HEK293 (cell line): ENCODE measurements around the gene EDC3.

Source experiments
- CTCF ChIA-PET: fragments of 350-600 bp; formaldehyde crosslinking; extraction: SDS; loops from one replicate; lab custom pipeline; 2021; ENCODE audit warnings: antibody characterized with exemption; lab: Yijun Ruan, JAX
- POLR2A ChIA-PET: fragments of 300-600 bp; formaldehyde crosslinking; extraction: SDS; loops from one replicate; lab custom pipeline; 2020; ENCODE audit warnings: antibody characterized with exemption, inconsistent platforms; lab: Yijun Ruan, JAX
- H3K27ac ChIP-seq: fragments of 200-500 bp; sonication (Bioruptor generic); 2 replicates; pipeline ENCODE4 v1.5.1; 2014; ENCODE audit warnings: low read depth, low read length, control low read depth, inconsistent platforms; ENCODE audit errors: extremely low read depth
- H3K36me3 ChIP-seq, 2 experiments: fragments of 200-500 bp in 1 of 2; sonication (Bioruptor generic) in 1 of 2; 1 replicate in 1 of 2; 2 replicates in 1 of 2; pipeline ENCODE4 v1.5.1; 2014 to 2017; ENCODE audit warnings: inconsistent platforms in 2 of 2, low read length in 2 of 2; ENCODE audit not compliant: control insufficient read depth in 2 of 2, insufficient read depth in 1 of 2
- H3K4me1 ChIP-seq: fragments of 200-500 bp; sonication (Bioruptor generic); 2 replicates; pipeline ENCODE4 v1.5.1; 2014; ENCODE audit warnings: mild to moderate bottlenecking, low read length, inconsistent platforms; ENCODE audit not compliant: control insufficient read depth, insufficient read depth
- H3K4me3 ChIP-seq: 2 replicates; pipeline ENCODE4 v1.5.1; 2011; ENCODE audit warnings: low read depth, mild to moderate bottlenecking, control low read depth, low read length, moderate library complexity
- H3K9me3 ChIP-seq: fragments of 200-500 bp; sonication (Bioruptor generic); 2 replicates; pipeline ENCODE4 v1.5.1; 2014; ENCODE audit warnings: low read depth, low read length, inconsistent platforms; ENCODE audit not compliant: control insufficient read depth, insufficient read depth
- HOXC10 ChIP-seq: sonication (generic); formaldehyde crosslinking; IDR thresholded peaks from 2 replicates; pipeline ENCODE4 v1.8.1; 2023; ENCODE audit warnings: mild to moderate bottlenecking, missing genetic modification reagents
- OSR2 ChIP-seq: fragments of 450-650 bp; formaldehyde crosslinking; IDR thresholded peaks from 2 replicates; pipeline ENCODE4 v1.5.1; 2016; ENCODE audit warnings: missing biosample characterization, missing genetic modification characterization
- RBAK ChIP-seq: fragments of 450-650 bp; formaldehyde crosslinking; IDR thresholded peaks from 2 replicates; pipeline ENCODE4 v1.5.1; 2016; ENCODE audit warnings: missing biosample characterization, missing genetic modification characterization
- SCRT1 ChIP-seq: fragments of 450-650 bp; formaldehyde crosslinking; IDR thresholded peaks from 2 replicates; pipeline ENCODE4 v1.5.1; 2016; ENCODE audit warnings: missing biosample characterization, missing genetic modification characterization, borderline replicate concordance
- SCRT2 ChIP-seq: fragments of 450-650 bp; formaldehyde crosslinking; IDR thresholded peaks from 2 replicates; pipeline ENCODE4 v1.5.1; 2016; ENCODE audit warnings: missing biosample characterization, missing genetic modification characterization
- ZBTB1 ChIP-seq: fragments of 450-650 bp; formaldehyde crosslinking; IDR thresholded peaks from 2 replicates; pipeline ENCODE4 v1.5.1; 2016; ENCODE audit warnings: missing biosample characterization, missing genetic modification characterization
- ZBTB8A ChIP-seq: fragments of 450-650 bp; formaldehyde crosslinking; IDR thresholded peaks from 2 replicates; pipeline ENCODE4 v1.5.1; 2016; ENCODE audit warnings: missing biosample characterization, missing genetic modification characterization
- ZNF10 ChIP-seq: fragments of 450-650 bp; formaldehyde crosslinking; IDR thresholded peaks from 2 replicates; pipeline ENCODE4 v1.5.1; 2017; ENCODE audit warnings: missing biosample characterization, missing genetic modification characterization
- ZNF132 ChIP-seq: fragments of 450-650 bp; formaldehyde crosslinking; IDR thresholded peaks from 2 replicates; pipeline ENCODE4 v1.5.1; 2017; ENCODE audit warnings: missing biosample characterization, missing genetic modification characterization, borderline replicate concordance
- ZNF280C ChIP-seq: fragments of 450-650 bp; formaldehyde crosslinking; IDR thresholded peaks from 2 replicates; pipeline ENCODE4 v1.5.1; 2016; ENCODE audit warnings: missing biosample characterization, missing genetic modification characterization
- ZNF335 ChIP-seq: fragments of 450-650 bp; formaldehyde crosslinking; conservative IDR thresholded peaks from 2 replicates; pipeline ENCODE4 v1.5.1; 2016; ENCODE audit warnings: missing biosample characterization, missing genetic modification characterization
- ZNF423 ChIP-seq: fragments of 450-650 bp; formaldehyde crosslinking; IDR thresholded peaks from 2 replicates; pipeline ENCODE4 v1.5.1; 2016; ENCODE audit warnings: missing biosample characterization, missing genetic modification characterization
- ZNF473 ChIP-seq: fragments of 450-650 bp; formaldehyde crosslinking; IDR thresholded peaks from 2 replicates; pipeline ENCODE4 v1.5.1; 2017; ENCODE audit warnings: missing biosample characterization, missing genetic modification characterization
- ZNF488 ChIP-seq: fragments of 450-650 bp; formaldehyde crosslinking; IDR thresholded peaks from 2 replicates; pipeline ENCODE4 v1.5.1; 2016; ENCODE audit warnings: missing biosample characterization, missing genetic modification characterization
- ZNF561 ChIP-seq: fragments of 450-650 bp; IDR thresholded peaks from 2 replicates; pipeline ENCODE4 v1.5.1; 2018; ENCODE audit warnings: missing biosample characterization, missing genetic modification characterization, borderline replicate concordance
- ZNF707 ChIP-seq: fragments of 450-650 bp; formaldehyde crosslinking; IDR thresholded peaks from 2 replicates; pipeline ENCODE4 v1.5.1; 2016; ENCODE audit warnings: missing biosample characterization, missing genetic modification characterization
- ZSCAN23 ChIP-seq: fragments of 450-650 bp; formaldehyde crosslinking; IDR thresholded peaks from 2 replicates; pipeline ENCODE4 v1.5.1; 2016; ENCODE audit warnings: missing biosample characterization, missing genetic modification characterization
- ZSCAN4 ChIP-seq: fragments of 450-650 bp; formaldehyde crosslinking; IDR thresholded peaks from 2 replicates; pipeline ENCODE4 v1.5.1; 2017; ENCODE audit warnings: missing biosample characterization, missing genetic modification characterization
- TF ChIP-seq, protein P1 (sequence below): fragments of 450-650 bp; formaldehyde crosslinking; IDR thresholded peaks from 2 replicates; pipeline ENCODE4 v1.5.1; 2016; ENCODE audit warnings: missing biosample characterization, missing genetic modification characterization
- TF ChIP-seq, protein P2 (sequence below): fragments of 450-650 bp; formaldehyde crosslinking; optimal IDR thresholded peaks from 2 replicates; pipeline ENCODE3; 2016; ENCODE audit warnings: missing biosample characterization, mild to moderate bottlenecking, missing genetic modification characterization
- TF ChIP-seq, protein P3 (sequence below): fragments of 450-650 bp; formaldehyde crosslinking; IDR thresholded peaks from 2 replicates; pipeline ENCODE4 v1.5.1; 2016; ENCODE audit warnings: missing biosample characterization, missing genetic modification characterization, borderline replicate concordance

Gene EDC3

DNA sequence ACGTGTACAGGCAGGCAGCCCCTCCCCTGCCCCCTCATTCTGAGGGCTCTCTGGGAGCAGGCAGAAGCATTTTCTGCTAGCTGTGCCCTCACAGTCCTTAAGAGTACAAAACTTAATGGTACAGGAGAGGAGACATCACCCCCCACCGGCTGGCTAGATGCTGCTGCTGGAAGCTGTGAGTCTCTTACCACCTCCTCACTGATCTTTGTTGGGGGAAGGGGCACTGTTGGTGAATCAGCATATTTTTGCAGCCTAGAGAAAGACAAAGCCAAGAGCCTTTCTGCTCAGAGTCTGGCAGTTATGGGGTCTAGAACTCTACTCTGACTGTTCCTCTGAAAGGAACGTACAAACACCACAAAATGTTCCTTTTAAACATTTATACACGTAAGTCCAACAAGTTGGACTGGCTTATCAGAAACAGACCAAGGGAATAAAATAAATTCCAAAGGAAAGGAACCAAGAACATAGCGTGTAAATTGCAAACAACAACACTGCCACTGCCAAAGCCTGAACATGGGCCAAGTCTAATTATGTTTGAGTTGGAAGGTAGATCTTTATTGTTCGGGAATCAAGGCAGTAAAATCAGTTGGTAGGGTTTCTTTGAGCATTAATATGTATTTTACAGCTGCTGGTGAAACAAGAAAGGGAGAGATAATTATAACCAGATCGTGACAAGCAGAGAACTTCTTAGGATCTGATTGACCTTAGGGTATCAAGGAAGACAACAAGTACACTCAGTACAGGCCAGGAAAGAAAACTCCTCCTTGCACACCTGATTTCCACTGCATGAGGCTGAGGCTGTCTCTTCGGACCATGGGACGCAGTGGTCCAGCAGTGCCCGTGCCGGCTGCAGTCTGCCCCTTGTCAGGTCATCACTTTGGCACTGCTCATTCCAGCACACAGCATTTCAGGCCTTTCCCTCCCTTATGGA is 52.8 kb downstream of the EDC3 start (continued):
- TF ChIP-seq ZNF561 (tag by site-specific recombination) (peak; percentile 74; the same call in 1 of the 2 replicates), SCRT1 (tag by site-specific recombination) (peak; percentile 90), ZBTB8A (tag by site-specific recombination) (0 out of 2 replicates have a peak, but pooled peaks have one; percentile 42), SCRT2 (tag by site-specific recombination) (peak; percentile 72), OSR2 (tag by site-specific recombination) (peak; percentile 55; the same call in 1 of the 2 replicates)
- TF ChIP-seq, protein P1, sequence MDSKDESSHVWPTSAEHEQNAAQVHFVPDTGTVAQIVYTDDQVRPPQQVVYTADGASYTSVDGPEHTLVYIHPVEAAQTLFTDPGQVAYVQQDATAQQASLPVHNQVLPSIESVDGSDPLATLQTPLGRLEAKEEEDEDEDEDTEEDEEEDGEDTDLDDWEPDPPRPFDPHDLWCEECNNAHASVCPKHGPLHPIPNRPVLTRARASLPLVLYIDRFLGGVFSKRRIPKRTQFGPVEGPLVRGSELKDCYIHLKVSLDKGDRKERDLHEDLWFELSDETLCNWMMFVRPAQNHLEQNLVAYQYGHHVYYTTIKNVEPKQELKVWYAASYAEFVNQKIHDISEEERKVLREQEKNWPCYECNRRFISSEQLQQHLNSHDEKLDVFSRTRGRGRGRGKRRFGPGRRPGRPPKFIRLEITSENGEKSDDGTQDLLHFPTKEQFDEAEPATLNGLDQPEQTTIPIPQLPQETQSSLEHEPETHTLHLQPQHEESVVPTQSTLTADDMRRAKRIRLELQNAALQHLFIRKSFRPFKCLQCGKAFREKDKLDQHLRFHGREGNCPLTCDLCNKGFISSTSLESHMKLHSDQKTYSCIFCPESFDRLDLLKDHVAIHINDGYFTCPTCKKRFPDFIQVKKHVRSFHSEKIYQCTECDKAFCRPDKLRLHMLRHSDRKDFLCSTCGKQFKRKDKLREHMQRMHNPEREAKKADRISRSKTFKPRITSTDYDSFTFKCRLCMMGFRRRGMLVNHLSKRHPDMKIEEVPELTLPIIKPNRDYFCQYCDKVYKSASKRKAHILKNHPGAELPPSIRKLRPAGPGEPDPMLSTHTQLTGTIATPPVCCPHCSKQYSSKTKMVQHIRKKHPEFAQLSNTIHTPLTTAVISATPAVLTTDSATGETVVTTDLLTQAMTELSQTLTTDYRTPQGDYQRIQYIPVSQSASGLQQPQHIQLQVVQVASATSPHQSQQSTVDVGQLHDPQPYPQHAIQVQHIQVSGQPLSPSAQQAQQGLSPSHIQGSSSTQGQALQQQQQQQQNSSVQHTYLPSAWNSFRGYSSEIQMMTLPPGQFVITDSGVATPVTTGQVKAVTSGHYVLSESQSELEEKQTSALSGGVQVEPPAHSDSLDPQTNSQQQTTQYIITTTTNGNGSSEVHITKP (tag by site-specific recombination), result peak; percentile 79

DNA sequence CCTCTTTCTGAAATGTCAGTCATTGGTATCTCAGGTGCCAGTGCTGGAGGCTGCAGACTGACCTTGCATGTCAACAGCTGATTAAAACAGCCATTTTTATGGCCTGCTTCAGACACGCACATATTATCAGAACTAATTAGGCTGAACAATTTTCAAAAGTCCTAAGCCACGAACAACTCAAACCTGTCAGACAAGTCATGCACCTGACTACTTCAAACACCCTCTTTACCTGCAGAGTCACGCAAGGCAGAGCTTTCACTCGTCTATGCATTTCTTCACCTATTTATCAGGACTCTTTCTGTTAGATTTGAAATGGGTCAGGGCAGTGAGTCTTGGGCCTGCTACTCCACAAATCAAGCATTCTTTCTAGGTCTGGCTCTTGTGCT is 53.5 kb downstream of the EDC3 start:
- no peaks in the 10 kb centered on the region for H3K9me3 ChIP-seq
- ChIA-PET CTCF (interaction anchor here (14.8 to 16.2 kb wide), 2 partner anchors 8 to 122 kb away, joined by 200 to 800 read pairs; no protein-coding TSS in a partner anchor), POLR2A (interaction anchor here (1.3 kb wide), 1 partner anchor 83 kb away, joined by 3 read pairs; the partner anchor contains the start of gene CYP1A1)
- H3K4me1 ChIP-seq, result peaks cover 24% of the 10 kb centered on the region
- H3K36me3 ChIP-seq, result peaks cover 16 to 43% of the 10 kb centered on the region in 2 experiments
- H3K4me3 ChIP-seq, result no peak overlapping the region
- H3K27ac ChIP-seq, result no peak overlapping the region; the same call in 1 of the 2 replicates
- TF ChIP-seq, protein P2, sequence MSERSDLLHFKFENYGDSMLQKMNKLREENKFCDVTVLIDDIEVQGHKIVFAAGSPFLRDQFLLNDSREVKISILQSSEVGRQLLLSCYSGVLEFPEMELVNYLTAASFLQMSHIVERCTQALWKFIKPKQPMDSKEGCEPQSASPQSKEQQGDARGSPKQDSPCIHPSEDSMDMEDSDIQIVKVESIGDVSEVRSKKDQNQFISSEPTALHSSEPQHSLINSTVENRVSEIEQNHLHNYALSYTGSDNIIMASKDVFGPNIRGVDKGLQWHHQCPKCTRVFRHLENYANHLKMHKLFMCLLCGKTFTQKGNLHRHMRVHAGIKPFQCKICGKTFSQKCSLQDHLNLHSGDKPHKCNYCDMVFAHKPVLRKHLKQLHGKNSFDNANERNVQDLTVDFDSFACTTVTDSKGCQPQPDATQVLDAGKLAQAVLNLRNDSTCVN (tag by site-specific recombination), result no peak
- TF ChIP-seq RBAK (tag by site-specific recombination) (no peak), ZNF707 (tag by site-specific recombination) (no peak), ZSCAN4 (tag by site-specific recombination) (no peak), ZNF10 (tag by site-specific recombination) (no peak), ZNF473 (tag by site-specific recombination) (no peak), ZNF132 (tag by site-specific recombination) (no peak), ZNF280C (tag by site-specific recombination) (no peak), ZNF488 (no peak), ZBTB1 (tag by site-specific recombination) (no peak), ZNF335 (tag by site-specific recombination) (no peak), ZNF561 (tag by site-specific recombination) (no peak), ZSCAN23 (tag by site-specific recombination) (0 out of 2 replicates have a peak, but pooled peaks have one; percentile 33), HOXC10 (no peak), ZNF423 (tag by site-specific recombination) (no peak)
- TF ChIP-seq, protein P3, sequence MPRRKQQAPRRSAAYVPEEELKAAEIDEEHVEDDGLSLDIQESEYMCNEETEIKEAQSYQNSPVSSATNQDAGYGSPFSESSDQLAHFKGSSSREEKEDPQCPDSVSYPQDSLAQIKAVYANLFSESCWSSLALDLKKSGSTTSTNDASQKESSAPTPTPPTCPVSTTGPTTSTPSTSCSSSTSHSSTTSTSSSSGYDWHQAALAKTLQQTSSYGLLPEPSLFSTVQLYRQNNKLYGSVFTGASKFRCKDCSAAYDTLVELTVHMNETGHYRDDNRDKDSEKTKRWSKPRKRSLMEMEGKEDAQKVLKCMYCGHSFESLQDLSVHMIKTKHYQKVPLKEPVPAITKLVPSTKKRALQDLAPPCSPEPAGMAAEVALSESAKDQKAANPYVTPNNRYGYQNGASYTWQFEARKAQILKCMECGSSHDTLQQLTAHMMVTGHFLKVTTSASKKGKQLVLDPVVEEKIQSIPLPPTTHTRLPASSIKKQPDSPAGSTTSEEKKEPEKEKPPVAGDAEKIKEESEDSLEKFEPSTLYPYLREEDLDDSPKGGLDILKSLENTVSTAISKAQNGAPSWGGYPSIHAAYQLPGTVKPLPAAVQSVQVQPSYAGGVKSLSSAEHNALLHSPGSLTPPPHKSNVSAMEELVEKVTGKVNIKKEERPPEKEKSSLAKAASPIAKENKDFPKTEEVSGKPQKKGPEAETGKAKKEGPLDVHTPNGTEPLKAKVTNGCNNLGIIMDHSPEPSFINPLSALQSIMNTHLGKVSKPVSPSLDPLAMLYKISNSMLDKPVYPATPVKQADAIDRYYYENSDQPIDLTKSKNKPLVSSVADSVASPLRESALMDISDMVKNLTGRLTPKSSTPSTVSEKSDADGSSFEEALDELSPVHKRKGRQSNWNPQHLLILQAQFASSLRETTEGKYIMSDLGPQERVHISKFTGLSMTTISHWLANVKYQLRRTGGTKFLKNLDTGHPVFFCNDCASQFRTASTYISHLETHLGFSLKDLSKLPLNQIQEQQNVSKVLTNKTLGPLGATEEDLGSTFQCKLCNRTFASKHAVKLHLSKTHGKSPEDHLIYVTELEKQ (tag by site-specific recombination), result 0 out of 2 replicates have a peak, but pooled peaks have one; percentile 18
